Endothelial cell (in vitro differentiated cells): ENCODE data around the gene CLBA1. TPM values are rescaled to one million over a fixed set of nuclear protein-coding genes. Genes with fewer than 3 reads are reported as not detected.

Experiments
- DNase-seq: peaks from one replicate; pipeline ENCODE4 v3.0.0; 2021; ENCODE audit warnings: low spot score
- H3K27ac Mint-ChIP-seq: one replicate; pipeline ENCODE4 v1.8.0; 2021; ENCODE audit warnings: mixed read lengths, inconsistent platforms; ENCODE audit not compliant: unreplicated experiment
- H3K27me3 Mint-ChIP-seq: one replicate; pipeline ENCODE4 v1.8.0; 2021; ENCODE audit warnings: mild to moderate bottlenecking, moderate library complexity, mixed read lengths, inconsistent platforms; ENCODE audit not compliant: unreplicated experiment
- H3K36me3 Mint-ChIP-seq: one replicate; pipeline ENCODE4 v1.8.0; 2021; ENCODE audit warnings: mild to moderate bottlenecking, low read depth, mixed read lengths, inconsistent platforms; ENCODE audit not compliant: unreplicated experiment
- H3K4me1 Mint-ChIP-seq: one replicate; pipeline ENCODE4 v1.8.0; 2021; ENCODE audit warnings: mild to moderate bottlenecking, mixed read lengths, inconsistent platforms; ENCODE audit not compliant: unreplicated experiment
- H3K4me3 Mint-ChIP-seq: one replicate; pipeline ENCODE4 v1.8.0; 2021; ENCODE audit warnings: mild to moderate bottlenecking, mixed read lengths, inconsistent platforms; ENCODE audit not compliant: unreplicated experiment
- H3K9me3 Mint-ChIP-seq: one replicate; pipeline ENCODE4 v1.8.0; 2021; ENCODE audit warnings: mixed read lengths, inconsistent platforms; ENCODE audit not compliant: unreplicated experiment
- total RNA-seq: library from RNA; stranded (reverse); fragmentation: NEBNext Ultra II Directional; extraction: Animal tissue kit (Norgen Biotek cat#: 25700); gene quantifications from one replicate; pipeline ENCODE4 v1.2.1, GENCODE V29; 2021; ENCODE audit not compliant: unreplicated experiment
- TF ChIP-seq, protein P1 (sequence below): fragments of 200-600 bp; sonication (generic); IDR thresholded peaks from one replicate; pipeline ENCODE4 v1.5.0; 2021; ENCODE audit warnings: antibody characterized with exemption; ENCODE audit not compliant: unreplicated experiment

CLBA1 gene
- total RNA-seq, 1 donor from 2014 or later = 13.5 TPM

GRCh38 chr14:105015905-105016304, 30.3 kb downstream of the CLBA1 start:
- Mint-ChIP-seq H3K27me3 (peaks cover 17% of the 10 kb centered on the region), H3K27ac (peak overlapping the region; percentile 81), H3K9me3 (peaks cover 4% of the 10 kb centered on the region), H3K36me3 (peaks cover 26% of the 10 kb centered on the region), H3K4me3 (peak overlapping the region; percentile 39), H3K4me1 (peaks cover 72% of the 10 kb centered on the region)
- DNase-seq = no peak
- TF ChIP-seq, protein P1, sequence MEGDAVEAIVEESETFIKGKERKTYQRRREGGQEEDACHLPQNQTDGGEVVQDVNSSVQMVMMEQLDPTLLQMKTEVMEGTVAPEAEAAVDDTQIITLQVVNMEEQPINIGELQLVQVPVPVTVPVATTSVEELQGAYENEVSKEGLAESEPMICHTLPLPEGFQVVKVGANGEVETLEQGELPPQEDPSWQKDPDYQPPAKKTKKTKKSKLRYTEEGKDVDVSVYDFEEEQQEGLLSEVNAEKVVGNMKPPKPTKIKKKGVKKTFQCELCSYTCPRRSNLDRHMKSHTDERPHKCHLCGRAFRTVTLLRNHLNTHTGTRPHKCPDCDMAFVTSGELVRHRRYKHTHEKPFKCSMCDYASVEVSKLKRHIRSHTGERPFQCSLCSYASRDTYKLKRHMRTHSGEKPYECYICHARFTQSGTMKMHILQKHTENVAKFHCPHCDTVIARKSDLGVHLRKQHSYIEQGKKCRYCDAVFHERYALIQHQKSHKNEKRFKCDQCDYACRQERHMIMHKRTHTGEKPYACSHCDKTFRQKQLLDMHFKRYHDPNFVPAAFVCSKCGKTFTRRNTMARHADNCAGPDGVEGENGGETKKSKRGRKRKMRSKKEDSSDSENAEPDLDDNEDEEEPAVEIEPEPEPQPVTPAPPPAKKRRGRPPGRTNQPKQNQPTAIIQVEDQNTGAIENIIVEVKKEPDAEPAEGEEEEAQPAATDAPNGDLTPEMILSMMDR = no peak

GRCh38 chr14:105018414-105018813, 32.8 kb downstream of the CLBA1 start:
- Mint-ChIP-seq H3K4me3 (peak overlapping the region; percentile 71), H3K27me3 (peaks cover 19% of the 10 kb centered on the region), H3K4me1 (peaks cover 62% of the 10 kb centered on the region), H3K36me3 (peaks cover 31% of the 10 kb centered on the region), H3K9me3 (peaks cover 4% of the 10 kb centered on the region), H3K27ac (no peak overlapping the region)
- no peak for DNase-seq
- TF ChIP-seq, protein P1 = no peak

- Mint-ChIP-seq H3K36me3 (peaks cover 30% of the 10 kb centered on the region), H3K4me3 (peak overlapping the region; percentile 96), H3K27ac (peak overlapping the region; percentile 86), H3K9me3 (peaks cover 4% of the 10 kb centered on the region), H3K4me1 (peaks cover 45% of the 10 kb centered on the region), H3K27me3 (peaks cover 17% of the 10 kb centered on the region)
- DNase-seq = peak; percentile 73
- TF ChIP-seq, protein P1 = peak; percentile 32
These were observed 34.5 kb downstream of the CLBA1 start for GRCh38 chr14:105019861-105020814.

- H3K36me3 Mint-ChIP-seq = peaks cover 22% of the 10 kb centered on the region
- peak; percentile 99 for DNase-seq
- H3K4me1 Mint-ChIP-seq = peaks cover 36% of the 10 kb centered on the region
- peaks cover 3% of the 10 kb centered on the region for H3K9me3 Mint-ChIP-seq
- peak within 1 kb of the TSS; percentile 96 for H3K4me3 Mint-ChIP-seq
- H3K27me3 Mint-ChIP-seq = peaks cover 16% of the 10 kb centered on the region
- H3K27ac Mint-ChIP-seq = peak within 1 kb of the TSS; percentile 86
- TF ChIP-seq, protein P1 = peak; percentile 9
These were observed 35.4 kb downstream of the CLBA1 start, which contains the start of gene CDCA4 for GRCh38 chr14:105020815-105021655. CDCA4 (minus strand) TSS chr14:105021083; CDS start chr14:105011929, 9,154 bp downstream.
